Measurements from ENCODE around the gene BBIP1. TPM values are rescaled to one million over a fixed set of nuclear protein-coding genes. Genes with fewer than 3 reads are reported as not detected.

Gene BBIP1
- total and polyA plus RNA-seq, 3 donors from 2014 or later, result 41.8 to 202 (median 57.7) TPM

GRCh38 chr10:110863361-110863760 is 55.6 kb downstream of the BBIP1 start:
- Histone ChIP-seq H3K36me3 (ENCODE audit: low read depth, missing control alignments) (no peaks in the 10 kb centered on the region), H3K27me3 (no peaks in the 10 kb centered on the region), H3K4me3 (no peak overlapping the region), H3K9me3 (no peaks in the 10 kb centered on the region), H3K4me1 (peaks cover 57% of the 10 kb centered on the region), H3K27ac (no peak overlapping the region)
- intact Hi-C loops (cut with DNase I; ENCODE audit: low total_unique reads), result no loop called here
- TF ChIP-seq, protein P1, sequence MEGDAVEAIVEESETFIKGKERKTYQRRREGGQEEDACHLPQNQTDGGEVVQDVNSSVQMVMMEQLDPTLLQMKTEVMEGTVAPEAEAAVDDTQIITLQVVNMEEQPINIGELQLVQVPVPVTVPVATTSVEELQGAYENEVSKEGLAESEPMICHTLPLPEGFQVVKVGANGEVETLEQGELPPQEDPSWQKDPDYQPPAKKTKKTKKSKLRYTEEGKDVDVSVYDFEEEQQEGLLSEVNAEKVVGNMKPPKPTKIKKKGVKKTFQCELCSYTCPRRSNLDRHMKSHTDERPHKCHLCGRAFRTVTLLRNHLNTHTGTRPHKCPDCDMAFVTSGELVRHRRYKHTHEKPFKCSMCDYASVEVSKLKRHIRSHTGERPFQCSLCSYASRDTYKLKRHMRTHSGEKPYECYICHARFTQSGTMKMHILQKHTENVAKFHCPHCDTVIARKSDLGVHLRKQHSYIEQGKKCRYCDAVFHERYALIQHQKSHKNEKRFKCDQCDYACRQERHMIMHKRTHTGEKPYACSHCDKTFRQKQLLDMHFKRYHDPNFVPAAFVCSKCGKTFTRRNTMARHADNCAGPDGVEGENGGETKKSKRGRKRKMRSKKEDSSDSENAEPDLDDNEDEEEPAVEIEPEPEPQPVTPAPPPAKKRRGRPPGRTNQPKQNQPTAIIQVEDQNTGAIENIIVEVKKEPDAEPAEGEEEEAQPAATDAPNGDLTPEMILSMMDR (IDR thresholded peaks at IDR 0.05), result no peak
- no peak for TF ChIP-seq POLR2A (IDR thresholded peaks at IDR 0.05)
- no peak for DNase-seq

DNA sequence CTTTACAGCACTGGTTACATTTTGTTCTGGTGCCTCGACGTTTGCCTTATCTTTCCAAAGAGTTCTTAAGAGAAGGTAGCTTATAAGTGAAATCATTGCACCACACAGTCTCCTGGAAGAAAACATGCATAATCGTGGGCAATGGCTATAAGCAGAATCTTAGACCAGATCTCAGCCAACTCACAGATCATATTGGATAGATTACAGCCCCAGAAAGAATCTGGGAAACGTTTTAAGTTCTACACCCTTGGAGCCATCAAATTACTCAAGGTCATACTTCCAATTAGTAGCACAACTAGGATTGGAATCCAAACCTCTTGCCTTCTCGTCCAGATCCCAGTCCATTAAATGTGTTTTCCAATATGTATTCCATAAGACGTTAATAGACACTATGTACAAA is 56.0 kb downstream of the BBIP1 start:
- Histone ChIP-seq H3K4me1 (peaks cover 57% of the 10 kb centered on the region), H3K4me3 (no peak overlapping the region), H3K27me3 (no peaks in the 10 kb centered on the region), H3K27ac (peak overlapping the region in 1 of 2 donors; percentile 10), H3K9me3 (no peaks in the 10 kb centered on the region), H3K36me3 (ENCODE audit: low read depth, missing control alignments) (no peaks in the 10 kb centered on the region)
- DNase-seq, result no peak
- 52 to 54% methylated on average over 6 of the region's 6 CpGs for WGBS, 2 donors
- no peak for TF ChIP-seq POLR2A (IDR thresholded peaks at IDR 0.05)
- TF ChIP-seq, protein P1 (IDR thresholded peaks at IDR 0.05), result no peak
- intact Hi-C loops (cut with DNase I; ENCODE audit: low total_unique reads), result no loop called here

- Histone ChIP-seq H3K4me3 (no peak overlapping the region), H3K27me3 (no peaks in the 10 kb centered on the region), H3K36me3 (ENCODE audit: low read depth, missing control alignments) (no peaks in the 10 kb centered on the region), H3K4me1 (peaks cover 56% of the 10 kb centered on the region), H3K9me3 (no peaks in the 10 kb centered on the region), H3K27ac (peak overlapping the region in 1 of 2 donors; percentile 10)
- TF ChIP-seq, protein P1 (IDR thresholded peaks at IDR 0.05), result no peak
- TF ChIP-seq POLR2A (IDR thresholded peaks at IDR 0.05), result no peak
- no peak for DNase-seq
- intact Hi-C loops (cut with DNase I; ENCODE audit: low total_unique reads), result no loop called here
- WGBS, 2 donors, result 66 to 86% methylated on average over 6 of the region's 6 CpGs
These were observed 56.9 kb downstream of the BBIP1 start for GRCh38 chr10:110861930-110862649.

DNA sequence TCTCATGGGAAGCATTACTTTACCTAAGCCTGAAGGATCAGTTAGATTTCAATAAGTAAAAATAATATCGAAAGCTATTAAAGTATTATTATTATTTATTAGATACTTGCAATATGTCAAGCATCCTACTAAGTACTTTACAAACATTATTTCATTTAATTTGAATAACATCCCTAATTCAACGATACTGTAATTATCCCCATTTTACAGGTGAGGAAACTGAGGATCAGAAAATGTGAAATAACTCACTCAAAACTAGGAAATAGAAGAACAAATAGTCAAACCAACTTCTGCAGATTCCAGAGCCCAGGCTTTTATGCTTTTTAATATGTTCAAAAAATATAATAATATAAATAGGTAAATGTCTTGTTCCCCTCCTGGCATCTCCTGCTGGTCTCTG is 57.5 kb downstream of the BBIP1 start:
- intact Hi-C loops (cut with DNase I; ENCODE audit: low total_unique reads), result no loop called here
- H3K4me3 ChIP-seq, result no peak overlapping the region
- H3K9me3 ChIP-seq, result no peaks in the 10 kb centered on the region
- WGBS, 2 donors, result 92 to 97% methylated on average over 2 of the region's 2 CpGs
- no peak overlapping the region for H3K27ac ChIP-seq
- peaks cover 50% of the 10 kb centered on the region for H3K4me1 ChIP-seq
- no peaks in the 10 kb centered on the region for H3K27me3 ChIP-seq
- no peak for DNase-seq
- H3K36me3 ChIP-seq (ENCODE audit: low read depth, missing control alignments), result no peaks in the 10 kb centered on the region
- TF ChIP-seq, protein P1 (IDR thresholded peaks at IDR 0.05), result no peak
- no peak for TF ChIP-seq POLR2A (IDR thresholded peaks at IDR 0.05)
